ENCODE measurements around the gene AKIP1. TPM values are rescaled to one million over a fixed set of nuclear protein-coding genes. Genes with fewer than 3 reads are reported as not detected.

The AKIP1 gene
- total RNA-seq, 2 donors from 2014 or later: 14.8 to 18.0 TPM

- Mint-ChIP-seq H3K4me1 (ENCODE audit: low read depth in 2 of 2) (no peaks in the 10 kb centered on the region), H3K36me3 (peaks cover 15% of the 10 kb centered on the region), H3K27me3 (peaks cover 11 to 20% of the 10 kb centered on the region in 2 donors), H3K9me3 (peaks cover 5% of the 10 kb centered on the region), H3K4me3 (no peak overlapping the region), H3K27ac (no peak overlapping the region)
- no peak for DNase-seq (ENCODE audit: low spot score)
- ATAC-seq: no peak
These were observed 11.8 kb upstream of the AKIP1 start for GRCh38 chr11:8899119-8899753.

DNA sequence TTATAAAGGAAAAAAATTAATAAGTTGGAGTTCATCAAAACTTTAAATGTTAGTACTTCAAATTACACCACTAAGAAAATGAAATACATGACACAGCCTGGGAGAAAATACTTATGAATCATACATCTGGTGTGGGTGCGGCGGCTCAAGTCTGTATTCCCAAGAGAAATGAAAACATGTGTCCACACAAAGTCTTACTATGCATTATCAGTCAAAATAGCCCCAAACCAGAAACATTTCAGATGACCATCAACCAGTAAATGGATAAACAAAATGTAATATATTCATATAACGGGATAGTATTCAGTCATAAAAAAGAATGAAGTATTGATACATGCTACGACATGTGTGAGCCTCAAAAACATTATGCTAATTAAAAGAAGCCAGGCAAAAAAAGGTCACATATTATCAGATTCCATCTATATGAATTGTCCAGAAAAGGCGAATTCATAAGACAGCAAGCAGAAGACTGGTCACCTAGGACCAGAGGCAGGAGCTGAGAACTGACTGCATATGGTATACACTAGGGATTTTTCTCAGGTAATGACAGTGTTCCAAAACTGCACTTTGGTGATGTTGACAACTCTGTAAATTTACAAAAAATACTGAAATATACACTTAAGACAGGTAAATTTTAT, 5.3 kb upstream of the AKIP1 start:
- Mint-ChIP-seq H3K36me3 (peaks cover 4% of the 10 kb centered on the region), H3K9me3 (no peaks in the 10 kb centered on the region), H3K4me3 (no peak overlapping the region), H3K27ac (no peak overlapping the region), H3K4me1 (ENCODE audit: low read depth in 2 of 2) (peaks cover 7 to 8% of the 10 kb centered on the region in 2 donors), H3K27me3 (peaks cover 14 to 22% of the 10 kb centered on the region in 2 donors)
- ATAC-seq (no peak), DNase-seq (ENCODE audit: low spot score) (no peak)

- H3K36me3 Mint-ChIP-seq: no peaks in the 10 kb centered on the region
These were observed 3.9 kb upstream of the AKIP1 start for GRCh38 chr11:8907116-8907515.

DNA sequence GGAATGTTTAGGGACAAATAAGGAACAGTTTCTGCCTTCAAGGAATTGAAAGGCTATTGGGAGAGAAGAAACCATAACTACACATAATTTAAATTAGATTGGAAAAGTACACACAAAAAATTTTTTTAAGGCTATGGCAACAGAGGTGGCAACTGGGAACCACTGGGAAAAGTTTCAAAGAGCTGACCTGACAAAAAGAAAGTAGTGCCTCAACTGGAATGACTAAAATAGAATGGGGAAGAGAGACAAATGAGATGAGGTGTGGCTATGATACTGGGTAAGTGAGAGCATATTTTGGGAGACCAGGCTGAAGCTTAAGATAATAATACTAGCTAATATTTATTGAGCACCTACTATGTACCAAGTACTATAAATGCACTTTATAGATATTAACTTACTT, 2.9 kb upstream of the AKIP1 start:
- ATAC-seq (no peak), DNase-seq (ENCODE audit: low spot score) (no peak)
- H3K4me3 Mint-ChIP-seq: no peak overlapping the region
- peaks cover 7 to 13% of the 10 kb centered on the region in 2 donors for H3K4me1 Mint-ChIP-seq (ENCODE audit: low read depth in 2 of 2)
- no peak overlapping the region for H3K27ac Mint-ChIP-seq
- no peaks in the 10 kb centered on the region for H3K9me3 Mint-ChIP-seq
- no peaks in the 10 kb centered on the region for H3K36me3 Mint-ChIP-seq
- peaks cover 0 to 17% of the 10 kb centered on the region in 2 donors for H3K27me3 Mint-ChIP-seq

More at GRCh38 chr11:8907116-8907515, 3.9 kb upstream of the AKIP1 start:
- Mint-ChIP-seq H3K27ac (no peak overlapping the region), H3K9me3 (no peaks in the 10 kb centered on the region), H3K4me1 (ENCODE audit: low read depth in 2 of 2) (peaks cover 7 to 12% of the 10 kb centered on the region in 2 donors), H3K4me3 (no peak overlapping the region), H3K27me3 (peaks cover 5 to 22% of the 10 kb centered on the region in 2 donors)
- no peak for DNase-seq (ENCODE audit: low spot score)
- no peak for ATAC-seq

DNA sequence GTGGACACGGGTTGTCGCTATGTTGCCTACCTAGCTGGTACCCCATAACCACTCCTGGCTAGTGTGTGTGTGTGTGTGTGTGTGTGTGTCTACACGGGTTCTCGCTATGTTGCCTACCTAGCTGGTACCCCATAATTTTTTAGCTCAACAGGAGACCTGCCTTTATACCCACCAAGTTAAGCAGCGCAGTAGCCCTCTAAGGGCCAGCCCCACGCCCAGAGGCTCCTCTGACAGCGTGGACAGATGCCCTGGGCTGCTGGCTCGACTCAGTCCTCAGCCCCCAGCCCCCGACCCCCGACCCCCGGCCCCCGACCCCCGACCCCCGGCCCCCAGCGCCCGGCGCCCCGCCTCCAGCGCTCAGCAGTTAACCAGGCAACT, 351 bp upstream of the AKIP1 start:
- peaks cover 0 to 11% of the 10 kb centered on the region in 2 donors for H3K27me3 Mint-ChIP-seq

GRCh38 chr11:8913961-8914660, 3.1 kb downstream of the AKIP1 start:
- Mint-ChIP-seq H3K36me3 (no peaks in the 10 kb centered on the region), H3K27ac (peak overlapping the region; percentile 33 to 77), H3K27me3 (peaks cover 0 to under 1% of the 10 kb centered on the region in 2 donors), H3K4me3 (peak overlapping the region; percentile 65), H3K4me1 (ENCODE audit: low read depth in 2 of 2) (peaks cover 16 to 19% of the 10 kb centered on the region in 2 donors), H3K9me3 (no peaks in the 10 kb centered on the region)
- DNase-seq (ENCODE audit: low spot score) (no peak), ATAC-seq (no peak)

More for the DNA sequence above, 351 bp upstream of the AKIP1 start:
- DNase-seq (ENCODE audit: low spot score) (no peak), ATAC-seq (peak; percentile 18 to 20)
- Mint-ChIP-seq H3K36me3 (no peaks in the 10 kb centered on the region), H3K4me1 (ENCODE audit: low read depth in 2 of 2) (peaks cover 23 to 26% of the 10 kb centered on the region in 2 donors), H3K27ac (peak overlapping the region; percentile 76 to 83), H3K4me3 (peak overlapping the region; percentile 93), H3K9me3 (no peaks in the 10 kb centered on the region)

- H3K36me3 Mint-ChIP-seq: no peaks in the 10 kb centered on the region
- H3K27me3 Mint-ChIP-seq: no peaks in the 10 kb centered on the region
- no peak for DNase-seq (ENCODE audit: low spot score)
- peak overlapping the region; percentile 33 to 77 for H3K27ac Mint-ChIP-seq
- no peaks in the 10 kb centered on the region for H3K9me3 Mint-ChIP-seq
- H3K4me1 Mint-ChIP-seq (ENCODE audit: low read depth in 2 of 2): peaks cover 16 to 18% of the 10 kb centered on the region in 2 donors
- peak overlapping the region; percentile 65 for H3K4me3 Mint-ChIP-seq
- ATAC-seq: no peak
These were observed 3.7 kb downstream of the AKIP1 start for GRCh38 chr11:8914661-8915018.

DNA sequence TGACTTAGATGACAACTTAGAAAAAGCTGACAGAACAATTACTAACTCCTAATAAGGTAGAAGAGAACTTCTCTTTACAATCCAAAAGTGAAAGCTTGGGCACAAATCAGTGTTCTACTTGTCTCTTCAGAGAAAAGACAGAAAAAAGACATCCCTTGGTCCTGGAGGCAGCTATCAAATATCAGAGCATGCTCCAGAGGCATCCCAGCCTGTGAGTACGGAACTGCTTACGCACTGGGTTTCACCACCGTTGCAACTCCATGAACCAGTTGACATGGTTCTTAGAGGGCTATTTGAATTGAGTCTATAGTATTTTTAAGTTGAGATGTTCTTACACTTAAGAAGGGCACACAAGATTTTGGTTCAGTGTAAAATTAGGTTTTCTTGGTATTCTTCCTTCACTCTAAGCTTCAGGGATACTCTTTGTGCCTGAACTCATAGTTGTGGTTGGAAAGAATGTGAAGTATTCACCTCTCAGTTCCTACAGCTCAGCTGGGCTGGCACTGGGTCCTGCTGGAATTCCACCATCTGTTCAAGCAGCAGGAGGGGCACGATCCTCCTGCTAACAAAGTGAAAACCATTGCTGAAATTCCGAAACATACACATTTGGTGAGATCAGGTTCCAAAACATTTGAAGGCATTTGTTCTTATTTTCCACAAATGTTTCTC, 6.3 kb downstream of the AKIP1 start:
- Mint-ChIP-seq H3K36me3 (no peaks in the 10 kb centered on the region), H3K27me3 (no peaks in the 10 kb centered on the region), H3K4me1 (ENCODE audit: low read depth in 2 of 2) (peaks cover 13 to 16% of the 10 kb centered on the region in 2 donors), H3K27ac (no peak overlapping the region), H3K4me3 (no peak overlapping the region), H3K9me3 (no peaks in the 10 kb centered on the region)
- DNase-seq (ENCODE audit: low spot score) (no peak), ATAC-seq (no peak)

- no peaks in the 10 kb centered on the region for H3K36me3 Mint-ChIP-seq
- no peaks in the 10 kb centered on the region for H3K27me3 Mint-ChIP-seq
- no peak overlapping the region for H3K4me3 Mint-ChIP-seq
- H3K27ac Mint-ChIP-seq: no peak overlapping the region
- no peaks in the 10 kb centered on the region for H3K4me1 Mint-ChIP-seq (ENCODE audit: low read depth in 2 of 2)
- DNase-seq (ENCODE audit: low spot score): no peak
- no peaks in the 10 kb centered on the region for H3K9me3 Mint-ChIP-seq
- ATAC-seq: no peak
These were observed 11.7 kb downstream of the AKIP1 start for GRCh38 chr11:8922691-8923090.

GRCh38 chr11:8925711-8926110, 14.7 kb downstream of the AKIP1 start:
- ATAC-seq: no peak

GRCh38 chr11:8926236-8926635, 15.2 kb downstream of the AKIP1 start:
- no peak overlapping the region for H3K4me3 Mint-ChIP-seq
- H3K36me3 Mint-ChIP-seq: no peaks in the 10 kb centered on the region
- DNase-seq (ENCODE audit: low spot score) (no peak), ATAC-seq (no peak)
- H3K9me3 Mint-ChIP-seq: no peaks in the 10 kb centered on the region
- no peaks in the 10 kb centered on the region for H3K4me1 Mint-ChIP-seq (ENCODE audit: low read depth in 2 of 2)
- H3K27ac Mint-ChIP-seq: no peak overlapping the region
- H3K27me3 Mint-ChIP-seq: no peaks in the 10 kb centered on the region

More at GRCh38 chr11:8925711-8926110, 14.7 kb downstream of the AKIP1 start:
- Mint-ChIP-seq H3K27ac (no peak overlapping the region), H3K4me1 (ENCODE audit: low read depth in 2 of 2) (no peaks in the 10 kb centered on the region), H3K36me3 (no peaks in the 10 kb centered on the region), H3K9me3 (no peaks in the 10 kb centered on the region), H3K27me3 (no peaks in the 10 kb centered on the region), H3K4me3 (no peak overlapping the region)
- no peak for DNase-seq (ENCODE audit: low spot score)

DNA sequence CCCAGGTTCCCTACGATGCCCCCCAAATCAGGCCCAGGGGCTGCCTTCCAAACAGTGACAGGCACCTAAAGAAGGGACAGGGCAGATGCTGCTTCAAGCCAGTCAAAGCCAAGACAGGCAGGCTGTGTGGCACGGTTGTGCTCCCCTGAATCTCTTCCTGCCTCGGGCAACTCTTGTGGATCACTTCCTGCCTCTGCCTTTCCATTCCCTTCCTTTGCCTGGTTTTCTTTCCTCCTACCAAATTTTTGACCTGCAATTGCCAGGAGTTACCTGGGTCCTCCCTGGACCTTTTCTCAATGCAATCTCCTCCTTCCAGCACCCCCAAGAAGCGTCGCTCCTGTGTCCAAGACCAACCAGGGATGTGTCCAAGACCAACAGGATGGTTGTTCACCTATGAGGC, 16.2 kb downstream of the AKIP1 start:
- H3K4me1 Mint-ChIP-seq (ENCODE audit: low read depth in 2 of 2): no peaks in the 10 kb centered on the region
- no peak overlapping the region for H3K4me3 Mint-ChIP-seq
- H3K36me3 Mint-ChIP-seq: no peaks in the 10 kb centered on the region
- no peaks in the 10 kb centered on the region for H3K9me3 Mint-ChIP-seq
- ATAC-seq: no peak
- H3K27ac Mint-ChIP-seq: no peak overlapping the region
- no peaks in the 10 kb centered on the region for H3K27me3 Mint-ChIP-seq
- no peak for DNase-seq (ENCODE audit: low spot score)

DNA sequence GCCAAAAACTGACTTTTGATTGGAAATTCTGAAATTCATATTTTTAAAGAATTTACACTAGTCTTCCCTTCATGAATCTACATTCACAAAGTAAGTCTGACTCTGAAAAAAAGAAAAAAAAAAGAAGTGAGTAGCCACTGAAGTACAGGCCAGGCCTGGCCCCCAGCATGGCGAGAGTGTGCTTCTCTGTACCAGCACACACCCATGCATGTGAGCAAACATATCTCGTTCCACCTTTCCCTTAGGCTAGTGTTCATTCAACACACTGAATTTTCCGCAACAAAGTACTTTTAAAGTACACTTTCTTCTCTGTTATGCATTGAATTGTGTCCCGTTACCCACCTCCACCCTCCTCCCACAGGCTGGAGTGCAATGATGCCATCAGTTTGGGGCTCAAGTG, 17.2 kb downstream of the AKIP1 start:
- Mint-ChIP-seq H3K4me3 (no peak overlapping the region), H3K27ac (no peak overlapping the region), H3K9me3 (no peaks in the 10 kb centered on the region), H3K4me1 (ENCODE audit: low read depth in 2 of 2) (no peaks in the 10 kb centered on the region), H3K27me3 (no peaks in the 10 kb centered on the region), H3K36me3 (no peaks in the 10 kb centered on the region)
- DNase-seq (ENCODE audit: low spot score) (no peak), ATAC-seq (no peak)

Measured in natural killer cell treated with Interleukin-12 subunit alpha and Interleukin-12 subunit beta and Interleukin-15 and Interleukin-18, amount 100 ng/mL, for 72 hours (primary cell).